Activated CD8-positive, alpha-beta memory T cell treated with anti-CD3 and anti-CD28 coated beads for 24 hours (primary cell): ENCODE measurements around the gene CAMK1D.

ENCODE experiments used
- DNase-seq: peaks from one replicate; pipeline ENCODE4 v3.0.0-alpha.2; 2020

CAMK1D gene

GRCh38 chr10:12633776-12634620, 284.7 kb downstream of the CAMK1D start:
- no peak for DNase-seq

GRCh38 chr10:12634621-12634931, 285.2 kb downstream of the CAMK1D start:
- DNase-seq, result no peak

- DNase-seq, result no peak
Observed at GRCh38 chr10:12635127-12635541, 285.8 kb downstream of the CAMK1D start.

GRCh38 chr10:12636571-12636970, 287.2 kb downstream of the CAMK1D start:
- no peak for DNase-seq

- DNase-seq, result no peak
Observed at GRCh38 chr10:12637649-12638048, 288.3 kb downstream of the CAMK1D start.

GRCh38 chr10:12638103-12638502, 288.8 kb downstream of the CAMK1D start:
- no peak for DNase-seq

GRCh38 chr10:12638781-12639180, 289.4 kb downstream of the CAMK1D start:
- no peak for DNase-seq

- DNase-seq, result no peak
Observed at GRCh38 chr10:12639996-12640944, 290.9 kb downstream of the CAMK1D start.

- no peak for DNase-seq
Observed at GRCh38 chr10:12642036-12642435, 292.7 kb downstream of the CAMK1D start.

GRCh38 chr10:12643279-12643678, 293.9 kb downstream of the CAMK1D start:
- no peak for DNase-seq

- no peak for DNase-seq
Observed at GRCh38 chr10:12644380-12645144, 295.2 kb downstream of the CAMK1D start.

- DNase-seq, result no peak
Observed at GRCh38 chr10:12645449-12645848, 296.1 kb downstream of the CAMK1D start.

- DNase-seq, result no peak
Observed at GRCh38 chr10:12649012-12649584, 299.8 kb downstream of the CAMK1D start.

GRCh38 chr10:12650122-12650521, 300.8 kb downstream of the CAMK1D start:
- no peak for DNase-seq

- DNase-seq, result no peak
Observed at GRCh38 chr10:12650538-12651298, 301.4 kb downstream of the CAMK1D start.

GRCh38 chr10:12655940-12656339, 306.6 kb downstream of the CAMK1D start:
- no peak for DNase-seq

GRCh38 chr10:12656518-12657142, 307.3 kb downstream of the CAMK1D start:
- no peak for DNase-seq

- no peak for DNase-seq
Observed at GRCh38 chr10:12657489-12657888, 308.1 kb downstream of the CAMK1D start.

- DNase-seq, result no peak
Observed at GRCh38 chr10:12658526-12658925, 309.2 kb downstream of the CAMK1D start.

GRCh38 chr10:12659706-12660105, 310.4 kb downstream of the CAMK1D start:
- DNase-seq, result no peak

- no peak for DNase-seq
Observed at GRCh38 chr10:12660812-12661211, 311.5 kb downstream of the CAMK1D start.

- DNase-seq, result no peak
Observed at GRCh38 chr10:12661671-12662070, 312.3 kb downstream of the CAMK1D start.
